MCF 10A (cell line): ENCODE results near the gene TOMM7. TPM values are rescaled to one million over a fixed set of nuclear protein-coding genes. Genes with fewer than 3 reads are reported as not detected.

Experiments used
- BruUV-seq: library from RNA; stranded (reverse); fragments of 400-500 nt; replicated peaks from 2 replicates; lab custom pipeline; 2021; lab: Mats Ljungman, UMichigan
- CTCF ChIA-PET: fragments of 300-600 bp; sonication (Branson Sonifier 250); formaldehyde crosslinking; extraction: SDS; loops from one replicate; lab custom pipeline; 2021; ENCODE audit warnings: antibody characterized with exemption, inconsistent platforms; lab: Yijun Ruan, JAX
- POLR2A ChIA-PET: fragments of 300-600, 350-650 bp; sonication (Branson Sonifier 250); formaldehyde crosslinking; extraction: SDS; loops from one replicate; lab custom pipeline; 2020; ENCODE audit warnings: antibody characterized with exemption, inconsistent platforms; lab: Yijun Ruan, JAX
- DNase-seq: peaks from one replicate; pipeline ENCODE4 v3.0.0-alpha.2; 2018; ENCODE audit not compliant: unreplicated experiment
- H3K27ac Mint-ChIP-seq: one replicate; pipeline ENCODE4 v1.8.0; 2022; ENCODE audit warnings: mild to moderate bottlenecking, low read depth, mixed read lengths; ENCODE audit not compliant: unreplicated experiment
- H3K27me3 Mint-ChIP-seq: one replicate; pipeline ENCODE4 v1.8.0; 2022; ENCODE audit warnings: mixed read lengths; ENCODE audit not compliant: insufficient read depth, unreplicated experiment
- H3K36me3 Mint-ChIP-seq: one replicate; pipeline ENCODE4 v1.8.0; 2022; ENCODE audit warnings: mild to moderate bottlenecking, moderate library complexity, mixed read lengths; ENCODE audit not compliant: insufficient read depth, unreplicated experiment
- H3K4me1 Mint-ChIP-seq: one replicate; pipeline ENCODE4 v1.8.0; 2022; ENCODE audit warnings: mixed read lengths; ENCODE audit not compliant: insufficient read depth, unreplicated experiment
- H3K4me3 Mint-ChIP-seq: one replicate; pipeline ENCODE4 v1.8.0; 2022; ENCODE audit warnings: mild to moderate bottlenecking, moderate library complexity, mixed read lengths; ENCODE audit not compliant: unreplicated experiment
- H3K9me3 Mint-ChIP-seq: one replicate; pipeline ENCODE4 v1.8.0; 2022; ENCODE audit warnings: mixed read lengths; ENCODE audit not compliant: unreplicated experiment
- intact Hi-C: fragments of 100-400 bp; cut with micrococcal nuclease; formaldehyde crosslinking; loops from 2 replicates; pipeline ENCODE4 v1.14.1; 2022
- total RNA-seq: library from RNA; stranded (reverse); gene quantifications from 2 replicates; pipeline ENCODE4 v1.2.3, GENCODE V29; 2022
- TF ChIP-seq, protein P1 (sequence below): fragments of 200-600 bp; IDR thresholded peaks from one replicate; pipeline ENCODE4 v1.8.0; 2022; ENCODE audit warnings: antibody characterized with exemption, mild to moderate bottlenecking; ENCODE audit not compliant: unreplicated experiment

TOMM7 gene
- total RNA-seq, 1 experiment from 2014 or later, result 376 TPM

DNA sequence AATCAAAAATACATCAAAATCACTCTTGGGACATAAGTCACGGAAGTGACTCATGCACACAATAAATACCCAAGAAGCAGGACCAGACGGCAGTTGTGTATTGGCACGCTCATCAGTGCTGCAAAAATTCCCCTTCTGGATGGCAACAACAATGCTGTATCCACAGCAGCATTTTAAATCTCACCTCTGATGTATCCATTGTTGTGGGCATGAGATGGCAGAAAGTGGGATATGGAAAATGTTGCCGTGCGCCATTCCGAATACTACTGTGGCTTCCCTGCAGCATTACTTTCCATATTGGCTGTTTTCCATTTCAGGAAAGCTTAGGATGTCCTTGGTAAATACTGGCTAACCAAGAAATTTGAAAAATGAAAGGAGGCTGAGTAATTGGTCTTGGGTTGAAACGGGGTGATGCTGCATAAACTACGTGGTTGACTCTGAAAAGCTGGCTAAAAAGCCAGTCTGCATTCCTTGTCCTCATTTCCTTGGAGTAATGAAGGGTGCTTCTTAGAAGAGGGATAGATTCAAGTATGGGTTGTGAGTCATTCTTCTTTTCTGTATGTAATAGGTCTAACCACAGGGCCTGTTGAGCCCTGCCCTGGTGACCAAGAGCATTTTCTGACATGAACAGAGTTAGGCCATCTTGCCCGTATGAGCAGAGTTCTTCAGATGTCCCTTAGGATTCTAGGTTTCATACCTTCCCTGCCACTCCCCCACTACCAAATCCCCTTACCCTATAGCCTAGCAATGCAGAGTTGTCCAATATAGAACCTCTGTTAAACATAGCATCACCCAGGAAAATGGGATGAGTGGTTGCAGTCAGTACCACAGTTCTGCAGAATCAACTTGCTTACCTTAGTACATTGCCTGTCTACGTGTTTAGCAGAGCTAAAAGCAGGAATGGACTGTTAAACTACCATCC, 36.3 kb upstream of the TOMM7 start:
- no TSS peak for BruUV-seq
- H3K4me3 Mint-ChIP-seq, result peak overlapping the region; percentile 52
- CTCF ChIA-PET, result interaction anchor here (0.6 kb wide), 2 partner anchors 63 to 66 kb away, joined by 3 to 4 read pairs; no protein-coding TSS in a partner anchor
- DNase-seq, result peak; percentile 90
- peaks cover 29% of the 10 kb centered on the region for H3K4me1 Mint-ChIP-seq
- intact Hi-C loops, result loop anchor here (2.0 kb wide), 1 partner anchor 298 kb away; no protein-coding TSS in a partner anchor
- POLR2A ChIA-PET, result interaction anchor here (0.8 to 2.4 kb wide), 9 partner anchors 15 to 247 kb away, joined by 3 to 15 read pairs (median 4); partner anchors contain the start of gene KLHL7
- H3K36me3 Mint-ChIP-seq, result peaks cover 69% of the 10 kb centered on the region
- no peaks in the 10 kb centered on the region for H3K27me3 Mint-ChIP-seq
- peak overlapping the region; percentile 87 for H3K27ac Mint-ChIP-seq
- H3K9me3 Mint-ChIP-seq, result no peaks in the 10 kb centered on the region
- TF ChIP-seq, protein P1, sequence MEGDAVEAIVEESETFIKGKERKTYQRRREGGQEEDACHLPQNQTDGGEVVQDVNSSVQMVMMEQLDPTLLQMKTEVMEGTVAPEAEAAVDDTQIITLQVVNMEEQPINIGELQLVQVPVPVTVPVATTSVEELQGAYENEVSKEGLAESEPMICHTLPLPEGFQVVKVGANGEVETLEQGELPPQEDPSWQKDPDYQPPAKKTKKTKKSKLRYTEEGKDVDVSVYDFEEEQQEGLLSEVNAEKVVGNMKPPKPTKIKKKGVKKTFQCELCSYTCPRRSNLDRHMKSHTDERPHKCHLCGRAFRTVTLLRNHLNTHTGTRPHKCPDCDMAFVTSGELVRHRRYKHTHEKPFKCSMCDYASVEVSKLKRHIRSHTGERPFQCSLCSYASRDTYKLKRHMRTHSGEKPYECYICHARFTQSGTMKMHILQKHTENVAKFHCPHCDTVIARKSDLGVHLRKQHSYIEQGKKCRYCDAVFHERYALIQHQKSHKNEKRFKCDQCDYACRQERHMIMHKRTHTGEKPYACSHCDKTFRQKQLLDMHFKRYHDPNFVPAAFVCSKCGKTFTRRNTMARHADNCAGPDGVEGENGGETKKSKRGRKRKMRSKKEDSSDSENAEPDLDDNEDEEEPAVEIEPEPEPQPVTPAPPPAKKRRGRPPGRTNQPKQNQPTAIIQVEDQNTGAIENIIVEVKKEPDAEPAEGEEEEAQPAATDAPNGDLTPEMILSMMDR, result no peak

DNA sequence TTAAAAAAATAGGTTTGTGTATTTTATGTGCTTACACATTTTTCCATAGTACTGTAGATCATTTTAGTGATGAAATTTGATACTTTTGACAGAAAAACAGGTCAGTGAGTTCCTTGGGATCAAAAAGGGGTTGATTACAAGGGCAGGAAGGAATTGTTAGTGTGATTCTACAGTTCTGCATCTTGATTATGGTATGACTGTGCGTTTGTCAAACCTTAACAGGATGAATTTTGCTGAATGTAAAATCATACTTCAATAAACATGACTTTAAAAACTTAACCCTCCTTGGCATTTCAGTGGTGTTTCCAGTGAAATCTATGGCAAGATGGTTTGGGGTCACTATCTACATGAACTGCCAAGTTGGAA, 35.6 kb upstream of the TOMM7 start:
- H3K27ac Mint-ChIP-seq, result peak overlapping the region; percentile 87
- BruUV-seq, result no TSS peak
- ChIA-PET CTCF (interaction anchor here (0.6 kb wide), 1 partner anchor 162 kb away, joined by 3 read pairs; no protein-coding TSS in a partner anchor), POLR2A (interaction anchor here (2.3 kb wide), 1 partner anchor 154 kb away, joined by 15 read pairs; no protein-coding TSS in a partner anchor)
- intact Hi-C loops, result loop anchor here (2.0 kb wide), 1 partner anchor 297 kb away; no protein-coding TSS in a partner anchor
- TF ChIP-seq, protein P1, result no peak
- H3K36me3 Mint-ChIP-seq, result peaks cover 66% of the 10 kb centered on the region
- no peaks in the 10 kb centered on the region for H3K27me3 Mint-ChIP-seq
- peak overlapping the region; percentile 52 for H3K4me3 Mint-ChIP-seq
- H3K9me3 Mint-ChIP-seq, result no peaks in the 10 kb centered on the region
- H3K4me1 Mint-ChIP-seq, result peaks cover 29% of the 10 kb centered on the region
- no peak for DNase-seq

DNA sequence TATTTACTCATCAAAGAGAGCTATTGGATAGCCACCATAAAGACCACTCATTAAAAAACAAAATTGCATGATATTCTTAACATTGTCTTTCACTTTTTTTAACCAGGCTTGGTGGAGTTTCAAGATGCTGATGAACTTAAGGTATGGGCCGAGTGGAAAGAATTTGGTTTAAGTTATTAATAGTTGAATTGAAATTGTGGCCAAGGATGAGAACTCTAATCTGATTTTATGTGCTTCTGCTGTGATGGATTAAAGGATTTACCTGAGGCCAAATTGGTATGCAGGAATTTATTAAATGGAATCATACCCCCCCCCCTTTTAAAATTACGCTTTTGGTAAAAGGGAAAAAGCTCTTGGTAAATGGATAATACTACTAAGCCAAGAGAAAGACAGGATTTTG, 33.8 kb upstream of the TOMM7 start:
- Mint-ChIP-seq H3K4me3 (peak overlapping the region; percentile 90), H3K36me3 (peaks cover 49% of the 10 kb centered on the region), H3K4me1 (peaks cover 29% of the 10 kb centered on the region), H3K27ac (peak overlapping the region; percentile 52), H3K9me3 (no peaks in the 10 kb centered on the region), H3K27me3 (no peaks in the 10 kb centered on the region)
- intact Hi-C loops, result no loop called here
- no peak for DNase-seq
- TF ChIP-seq, protein P1, result no peak
- BruUV-seq, result no TSS peak
- ChIA-PET CTCF (interaction anchor here (0.6 to 1.7 kb wide), 8 partner anchors 10 to 1719 kb away, joined by 3 to 9 read pairs (median 3); no protein-coding TSS in a partner anchor), POLR2A (interaction anchor here (0.6 to 2.9 kb wide), 15 partner anchors 11 to 350 kb away, joined by 3 to 35 read pairs (median 4); partner anchors contain the start of genes HYCC1, KLHL7 and TOMM7)

DNA sequence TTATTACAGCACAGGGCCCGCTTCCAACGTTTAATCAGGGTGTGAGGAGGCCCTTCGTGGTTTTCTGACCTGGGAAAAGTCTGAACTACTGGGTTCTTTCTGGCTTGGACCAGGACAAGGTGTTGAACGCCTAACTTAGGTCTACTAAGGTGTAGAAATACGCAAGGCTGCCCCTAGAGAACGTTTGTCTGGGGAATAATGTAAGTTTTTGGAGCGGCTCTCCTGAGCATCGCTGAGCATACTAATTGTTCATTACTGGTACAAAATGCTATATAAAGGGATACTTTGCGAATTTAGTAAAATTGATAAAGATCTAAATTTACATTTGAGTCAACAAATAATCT, 32.4 kb upstream of the TOMM7 start:
- ChIA-PET POLR2A (interaction anchor here (0.9 to 2.9 kb wide), 16 partner anchors 18 to 327 kb away, joined by 3 to 35 read pairs (median 4); partner anchors contain the start of genes HYCC1, KLHL7 and TOMM7), CTCF (interaction anchor here (0.6 to 2.3 kb wide), 9 partner anchors 31 to 917 kb away, joined by 3 to 9 read pairs (median 5); no protein-coding TSS in a partner anchor)
- Mint-ChIP-seq H3K36me3 (peaks cover 44% of the 10 kb centered on the region), H3K9me3 (no peaks in the 10 kb centered on the region), H3K27ac (peak overlapping the region; percentile 52), H3K27me3 (no peaks in the 10 kb centered on the region), H3K4me1 (peaks cover 25% of the 10 kb centered on the region), H3K4me3 (peak overlapping the region; percentile 90)
- TF ChIP-seq, protein P1, result no peak
- intact Hi-C loops, result no loop called here
- DNase-seq, result no peak
- TSS peak; percentile 44 for BruUV-seq
